Activated CD4-positive, CD25-positive, alpha-beta regulatory T cell (primary cell): ENCODE data around the gene TPO.

Experiments used
- DNase-seq, 4 experiments: peaks; one replicate each; lab custom pipeline; 2025; lab: John Stamatoyannopoulos, UW

The TPO gene

GRCh38 chr2:1450915-1451314 lies 37.7 kb downstream of the TPO start:
- no peak for DNase-seq

DNA sequence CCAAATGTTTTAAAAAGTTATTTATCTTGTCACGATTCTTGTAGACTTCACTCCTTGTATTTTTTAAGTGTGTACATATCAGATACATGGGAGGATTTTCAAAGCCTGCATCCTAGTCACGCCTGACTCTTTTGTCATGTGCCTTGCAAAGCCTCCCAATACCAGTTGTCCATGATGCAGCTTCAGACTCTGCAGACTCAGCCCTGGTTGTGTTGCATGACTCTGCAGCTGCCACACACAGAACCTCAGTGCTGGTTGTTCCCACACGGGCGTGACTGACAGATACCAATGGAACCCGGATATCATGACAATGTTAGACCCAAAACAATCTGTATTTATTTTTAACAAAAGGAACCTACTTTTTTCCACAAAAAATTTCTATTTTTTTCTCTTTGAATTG lies 38.2 kb downstream of the TPO start:
- no peak for DNase-seq

DNA sequence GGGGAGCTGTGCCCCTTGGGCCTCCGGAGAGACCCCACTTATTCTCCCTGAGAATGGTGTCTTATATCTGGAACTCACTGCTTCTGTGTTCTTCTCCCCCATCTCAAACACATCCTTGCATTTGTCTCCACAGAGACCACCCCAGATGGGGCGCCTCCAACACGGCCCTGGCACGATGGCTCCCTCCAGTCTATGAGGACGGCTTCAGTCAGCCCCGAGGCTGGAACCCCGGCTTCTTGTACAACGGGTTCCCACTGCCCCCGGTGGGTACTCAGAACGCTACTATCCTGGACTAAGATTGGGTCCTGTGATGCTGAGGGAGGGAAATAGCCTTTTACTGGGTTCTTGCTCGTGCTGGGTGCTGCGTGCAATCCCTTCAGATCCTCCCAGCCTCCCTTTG lies 40.3 kb downstream of the TPO start:
- DNase-seq: no peak

DNA sequence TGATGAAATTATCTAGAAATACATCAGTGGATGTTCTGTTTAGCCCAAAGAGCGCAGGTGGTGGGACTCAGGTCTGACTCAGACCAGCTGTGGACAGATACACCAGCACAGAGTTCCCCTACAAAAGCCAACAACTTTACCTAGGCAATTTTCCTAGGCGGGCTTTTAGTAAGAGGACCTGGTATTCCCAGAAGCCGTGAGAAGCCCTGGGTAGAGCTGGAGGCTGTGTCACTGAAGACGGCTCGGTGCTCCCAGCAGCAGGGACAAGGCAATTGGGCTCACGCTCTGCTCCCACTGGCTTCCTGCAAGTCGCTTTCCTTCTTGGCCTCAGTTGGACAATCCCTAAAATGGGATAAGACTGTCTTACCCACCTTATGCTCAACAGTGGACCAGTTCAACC lies 41.1 kb downstream of the TPO start:
- no peak for DNase-seq

DNA sequence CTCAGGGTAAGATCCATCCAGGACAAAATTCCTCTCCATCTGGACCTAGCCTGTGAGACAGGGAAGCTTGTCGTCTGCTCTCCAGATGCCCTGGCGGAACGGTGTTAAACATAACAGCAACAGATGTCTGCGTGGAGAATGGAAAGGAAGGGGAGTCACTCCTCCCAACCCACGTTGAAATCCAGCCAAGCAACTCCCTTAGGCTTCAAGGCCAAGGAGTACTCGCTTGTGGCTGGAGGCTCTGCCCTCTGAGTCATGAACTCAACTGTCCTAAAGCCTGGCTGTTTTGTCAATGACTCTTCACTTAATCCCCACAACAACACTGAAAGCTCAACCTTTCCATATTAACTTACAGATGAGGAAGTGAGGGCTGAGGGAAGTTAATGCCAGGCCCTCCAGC lies 42.2 kb downstream of the TPO start:
- no peak for DNase-seq

- no peak for DNase-seq
Observed at GRCh38 chr2:1458432-1458831, 45.2 kb downstream of the TPO start.

DNA sequence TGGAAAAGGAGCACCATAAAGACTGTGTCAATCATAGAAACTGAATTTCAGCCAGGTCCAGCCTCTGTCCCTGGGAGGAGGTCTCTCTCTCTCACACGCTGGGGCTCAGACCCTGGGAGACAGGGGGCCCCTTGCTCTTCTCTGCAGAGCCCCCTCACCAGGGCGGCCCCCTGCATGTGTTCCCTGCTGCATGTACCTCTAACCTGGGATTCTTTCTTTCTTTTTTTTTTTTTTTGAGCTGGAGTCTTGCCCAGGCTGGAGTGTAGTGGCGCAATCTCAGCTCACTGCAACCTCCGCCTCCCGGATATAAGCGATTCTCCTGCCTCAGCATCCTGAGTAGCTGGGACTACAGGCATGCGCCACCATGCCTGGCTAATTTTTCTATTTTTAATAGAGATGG lies 46.5 kb downstream of the TPO start:
- DNase-seq: no peak

DNA sequence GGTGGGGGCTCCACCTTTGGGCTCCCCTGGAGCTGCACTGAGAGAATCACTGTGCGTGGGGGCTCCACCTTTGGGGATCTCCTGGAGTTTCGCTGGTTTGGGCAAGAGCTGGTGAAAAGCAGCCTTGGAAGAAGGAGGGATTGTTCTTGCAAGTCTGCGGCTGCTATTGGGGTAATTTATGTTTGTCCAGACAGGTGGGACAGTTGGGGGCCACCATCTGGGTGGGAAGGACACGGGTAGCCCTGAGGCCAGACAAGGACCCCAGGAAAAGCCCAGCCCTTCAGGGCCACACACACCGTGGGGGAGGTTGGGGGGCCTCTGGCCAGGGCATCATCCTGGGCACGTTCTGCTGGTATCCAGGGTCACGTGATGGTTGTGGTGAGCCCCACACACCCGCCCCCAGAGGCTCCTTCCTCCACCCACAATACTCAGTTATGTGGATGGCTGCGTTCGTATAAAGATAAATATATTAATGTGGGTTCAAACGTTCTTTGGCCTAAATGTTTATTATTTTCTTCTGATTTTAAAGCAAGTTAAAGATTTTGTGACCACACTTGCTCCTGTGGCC lies 47.7 kb downstream of the TPO start:
- DNase-seq: no peak

DNA sequence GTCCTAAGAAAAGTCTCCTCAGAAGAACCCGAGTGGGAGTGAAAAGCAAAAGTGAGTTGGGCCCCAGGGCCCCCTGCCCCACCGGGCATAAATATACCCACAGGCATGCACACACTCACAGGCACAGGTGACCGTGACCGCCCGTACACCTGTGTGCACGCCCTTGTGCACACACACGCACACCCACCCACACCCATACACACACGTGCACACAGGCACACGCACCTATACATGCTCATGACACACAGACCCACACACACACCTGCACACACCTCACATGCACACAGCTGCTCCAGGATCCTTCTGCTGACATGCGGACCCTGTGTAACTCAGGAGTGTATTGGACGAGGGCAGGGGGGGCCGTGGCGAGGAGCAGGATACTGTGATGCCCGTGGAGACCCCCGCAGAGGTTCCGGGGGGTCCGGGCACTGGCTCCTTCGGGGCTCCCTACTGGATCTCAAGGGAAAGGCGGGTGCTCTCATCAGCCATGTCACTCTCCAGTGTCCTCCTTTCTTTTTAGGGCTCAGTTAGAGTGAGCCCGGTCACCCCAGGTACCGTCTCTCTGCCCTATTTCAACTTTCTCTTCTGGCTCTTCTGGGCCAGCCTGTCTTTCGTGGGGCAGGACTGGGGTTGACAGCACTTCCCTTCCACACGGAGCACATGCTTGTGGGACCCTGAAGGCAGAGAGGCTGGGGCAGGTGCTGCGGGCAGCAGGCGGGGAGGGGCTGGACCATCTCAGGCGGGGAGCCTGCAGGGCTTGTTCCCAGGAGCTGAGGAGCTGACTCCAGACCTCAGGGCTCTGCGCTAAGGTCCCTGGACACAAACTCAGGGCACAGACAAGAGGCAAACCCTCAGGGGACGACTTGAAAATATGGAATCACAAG lies 48.5 kb downstream of the TPO start:
- no peak for DNase-seq

- DNase-seq: no peak
Observed at GRCh38 chr2:1462994-1463393, 49.7 kb downstream of the TPO start.

DNA sequence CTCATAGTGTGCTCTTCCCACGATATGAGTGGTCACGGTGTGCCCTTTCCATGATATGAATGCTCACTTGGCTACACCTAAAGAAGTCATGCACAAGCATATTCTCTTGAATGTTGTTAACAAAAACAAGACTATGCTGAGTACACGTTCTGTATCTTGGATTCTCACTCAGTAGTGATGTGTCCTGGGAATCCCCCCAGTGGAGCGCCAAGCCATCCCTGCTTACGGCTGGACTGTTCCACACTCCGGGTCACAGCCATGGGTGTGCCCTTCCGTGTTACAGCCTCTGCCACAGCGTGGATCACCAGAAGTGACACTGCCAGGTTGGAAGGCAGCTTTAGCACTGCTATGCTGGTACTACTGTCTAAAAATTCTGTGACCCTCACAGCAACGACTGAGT lies 59.1 kb downstream of the TPO start:
- DNase-seq: no peak

DNA sequence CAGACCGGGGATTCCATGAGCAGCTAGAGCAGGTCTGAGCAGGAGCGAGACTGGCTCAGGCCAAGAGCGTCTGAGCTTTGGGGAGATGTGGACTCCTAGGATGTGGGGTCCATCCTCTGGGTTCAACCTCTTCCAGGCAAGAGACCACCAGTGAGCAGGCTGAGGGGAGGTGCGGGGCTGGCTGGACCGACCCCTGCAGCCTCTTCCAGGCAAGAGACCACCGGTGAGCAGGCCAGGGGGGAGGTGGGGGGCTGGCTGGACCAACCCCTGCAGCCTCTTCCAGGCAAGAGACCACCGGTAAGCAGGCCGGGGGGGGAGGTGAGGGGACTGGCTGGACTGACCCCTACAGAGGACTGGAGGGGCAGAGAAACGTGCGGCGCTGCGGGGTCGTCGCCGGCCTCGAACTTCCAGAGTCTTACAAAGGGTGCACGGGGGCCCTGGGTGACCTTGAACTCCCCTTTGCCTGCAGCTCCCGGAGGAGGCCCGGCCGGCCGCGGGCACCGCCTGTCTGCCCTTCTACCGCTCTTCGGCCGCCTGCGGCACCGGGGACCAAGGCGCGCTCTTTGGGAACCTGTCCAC lies 63.4 kb downstream of the TPO start:
- DNase-seq: no peak

GRCh38 chr2:1477196-1478040 lies 64.2 kb downstream of the TPO start:
- DNase-seq: no peak

DNA sequence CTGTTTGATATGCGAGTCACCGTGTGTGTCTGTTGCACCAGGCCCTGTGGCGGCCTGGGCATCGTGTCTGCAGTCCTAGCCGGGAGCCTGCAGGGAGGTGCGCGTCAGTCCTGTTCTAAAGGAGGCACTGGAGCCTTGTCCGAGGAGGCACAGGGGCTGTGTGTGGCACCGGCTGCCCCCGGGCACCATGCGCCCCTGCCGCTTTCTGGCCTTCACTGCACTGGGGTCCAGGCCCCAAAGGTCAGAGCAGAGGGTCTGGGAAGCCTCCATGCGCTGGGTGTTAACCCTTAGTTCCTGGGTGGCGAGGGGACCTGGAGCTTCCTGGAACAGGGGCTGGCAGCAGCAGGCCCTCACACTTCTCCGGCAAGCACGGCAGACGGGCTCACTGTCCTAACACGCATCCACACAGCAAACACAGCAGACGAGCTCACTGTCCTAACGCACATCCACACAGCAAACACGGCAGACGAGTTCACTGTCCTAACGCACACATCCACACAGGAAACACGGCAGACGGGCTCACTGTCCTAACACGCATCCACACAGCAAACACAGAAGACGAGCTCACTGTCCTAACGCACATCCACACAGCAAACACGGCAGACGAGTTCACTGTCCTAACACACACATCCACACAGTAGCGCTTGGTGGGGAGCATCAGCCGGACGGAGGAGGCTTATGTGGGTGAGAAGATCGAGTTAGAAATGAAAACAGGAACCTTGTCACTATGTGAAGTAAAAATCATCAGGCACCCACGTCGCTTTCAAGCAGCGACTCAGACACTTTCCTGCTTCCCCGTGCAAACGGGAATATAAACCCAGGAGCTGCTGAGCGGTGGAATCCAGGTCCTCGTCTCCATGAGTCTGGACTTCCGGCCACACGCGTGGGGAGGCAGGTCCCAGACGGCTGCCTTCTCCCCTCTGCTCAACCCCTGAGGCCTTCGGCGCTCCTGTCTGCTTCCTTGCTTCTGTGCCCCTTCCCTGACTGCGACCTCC lies 65.3 kb downstream of the TPO start:
- DNase-seq: no peak

- no peak for DNase-seq
Observed at GRCh38 chr2:1479346-1479745, 66.1 kb downstream of the TPO start.

DNA sequence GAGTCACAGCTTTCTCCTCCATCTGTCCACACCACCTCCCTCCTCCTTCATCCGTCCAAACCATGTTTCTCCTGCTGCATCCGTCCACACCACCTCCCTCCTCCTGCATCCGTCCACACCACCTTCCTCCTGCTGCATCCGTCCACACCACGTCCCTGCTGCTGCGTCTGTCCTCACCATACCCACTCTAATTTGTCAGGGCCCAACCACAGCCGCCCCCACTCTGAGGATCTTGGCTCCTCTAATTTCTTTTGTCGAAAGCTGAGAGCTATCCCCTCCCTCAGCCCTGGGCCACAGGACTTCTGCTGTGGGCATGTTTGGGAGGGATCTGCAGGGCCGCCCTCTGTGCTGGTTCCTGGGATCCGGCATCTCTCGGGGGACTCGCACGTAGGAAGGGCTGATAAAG lies 67.4 kb downstream of the TPO start:
- DNase-seq: no peak

DNA sequence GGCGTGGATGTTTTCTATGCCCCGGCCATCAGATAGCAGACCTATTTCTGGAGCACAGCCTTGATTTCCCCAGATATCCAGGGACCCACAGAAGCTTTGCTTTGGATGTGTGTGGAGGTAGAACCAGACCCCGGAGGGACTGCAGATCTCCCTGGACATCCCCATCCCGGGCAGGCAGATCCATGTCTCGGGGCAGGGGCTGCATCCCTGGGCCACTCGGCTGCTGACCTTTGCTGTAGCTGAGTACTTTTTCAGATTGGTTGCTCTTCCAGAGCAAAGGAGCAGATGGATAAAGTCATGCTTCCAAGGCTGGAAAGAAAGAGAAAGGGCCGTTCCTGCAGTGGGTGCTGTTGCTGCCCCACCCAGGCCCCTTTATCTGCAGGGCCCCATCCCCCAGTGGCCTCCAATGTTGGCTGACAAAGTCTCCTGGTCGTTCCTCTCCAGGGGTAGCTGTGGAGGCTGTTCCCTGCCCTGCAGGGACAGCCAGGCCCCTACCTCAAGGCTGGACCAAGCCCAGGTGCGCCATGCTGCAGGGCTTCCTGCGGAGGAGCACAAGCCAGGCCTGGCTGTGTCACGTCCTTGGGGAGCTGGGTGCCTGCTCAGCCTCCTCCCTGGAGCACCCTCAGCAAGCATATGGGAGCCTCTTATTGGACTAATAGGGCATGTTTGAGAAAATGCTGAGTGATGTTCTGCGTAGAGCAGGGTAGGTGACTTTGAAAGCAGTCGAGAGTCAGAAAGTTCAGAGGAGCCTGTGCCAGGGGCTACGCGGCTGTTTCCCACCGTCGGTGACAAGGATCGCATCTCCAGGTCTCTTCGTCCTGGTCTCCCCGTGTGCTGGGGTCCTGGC lies 68.4 kb downstream of the TPO start:
- DNase-seq: no peak

GRCh38 chr2:1482253-1482675 lies 69.0 kb downstream of the TPO start:
- no peak for DNase-seq

DNA sequence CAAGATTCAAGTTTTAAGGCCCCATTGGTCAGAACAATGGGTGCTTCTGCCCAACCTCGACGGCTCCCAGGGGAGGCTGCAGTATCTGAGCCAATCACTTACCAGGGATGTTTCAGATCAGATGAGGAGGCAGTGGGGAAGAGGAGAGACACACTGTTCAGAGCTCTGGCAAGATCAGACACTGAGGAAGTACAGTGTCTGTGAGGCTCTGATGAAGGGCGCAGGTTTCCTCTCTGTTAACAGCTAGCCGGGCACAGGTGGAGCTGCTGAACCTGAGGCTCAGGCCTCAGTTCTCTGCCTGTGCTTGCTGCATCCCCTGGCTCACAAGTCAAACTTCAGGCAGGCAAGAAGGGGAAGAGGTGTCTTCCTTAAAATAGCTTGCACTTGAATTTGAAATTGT lies 69.7 kb downstream of the TPO start:
- DNase-seq: no peak

GRCh38 chr2:1483551-1483950 lies 70.3 kb downstream of the TPO start:
- no peak for DNase-seq
